Superior temporal gyrus (tissue), 1 donor: ENCODE data around the gene DDTL.
"Not testable (repeated sequence)": the region's sequence is repeated elsewhere in the genome, so short reads cannot be mapped to it uniquely, and the experiment has no call there.

ENCODE experiments used
- DNase-seq: peaks from one replicate; pipeline ENCODE4 v3.0.0-alpha.2; 2016; ENCODE audit errors: extremely low spot score

DDTL gene

DNA sequence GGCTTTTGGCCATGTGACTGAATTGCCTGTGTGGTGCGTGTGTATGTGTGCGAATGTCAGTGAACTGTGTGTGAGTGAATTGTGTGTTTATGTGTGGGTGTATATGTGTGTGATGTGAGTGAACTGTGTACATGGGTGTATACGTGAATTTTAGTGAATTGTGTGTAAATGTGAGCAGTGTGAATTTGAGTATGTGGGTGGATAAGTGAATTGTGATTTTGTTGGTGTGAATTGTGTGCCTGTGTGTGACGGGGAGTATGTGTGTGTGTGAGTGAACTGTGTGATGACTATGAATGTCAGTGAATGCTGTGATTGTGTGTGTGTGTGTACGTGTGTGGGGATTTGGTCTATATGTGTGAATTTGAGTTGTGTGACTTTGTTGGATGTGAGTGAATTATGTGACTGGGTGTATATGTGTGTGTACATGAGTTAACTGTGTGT is 3.5 kb downstream of the DDTL start:
- DNase-seq: no peak

DNA sequence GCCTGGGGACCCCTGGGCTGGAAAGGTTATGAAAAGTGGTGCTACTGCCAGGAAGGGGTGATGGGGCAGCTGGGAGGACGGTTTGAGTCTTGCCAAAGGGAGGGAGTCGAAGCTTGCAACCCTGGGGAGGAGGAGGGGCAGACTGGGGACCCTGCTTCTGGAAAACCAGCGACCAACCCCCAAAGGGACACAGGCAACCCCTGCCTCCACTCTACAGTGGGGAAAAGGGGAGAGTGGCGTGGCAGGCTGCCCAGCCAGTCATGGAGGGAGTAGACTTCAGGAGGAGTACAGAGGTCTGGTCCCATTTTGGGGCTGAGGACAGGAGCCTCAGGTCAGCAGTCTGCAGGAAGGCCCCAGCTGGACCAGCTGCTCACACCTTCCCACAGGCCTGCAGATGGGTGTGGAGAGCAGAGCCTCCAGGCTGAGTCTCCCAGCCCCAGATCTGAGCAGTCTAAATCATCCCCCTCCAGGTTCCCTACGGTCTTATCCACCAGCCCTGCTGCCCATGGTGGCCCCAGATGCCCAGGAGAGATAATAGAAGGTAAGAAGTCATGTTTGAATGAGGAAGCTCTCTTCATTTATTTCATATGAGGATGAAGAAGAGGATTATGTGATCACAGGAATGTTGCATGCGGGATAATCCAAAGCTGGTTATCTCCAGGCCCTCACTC is 4.3 kb downstream of the DDTL start:
- no peak for DNase-seq

DNA sequence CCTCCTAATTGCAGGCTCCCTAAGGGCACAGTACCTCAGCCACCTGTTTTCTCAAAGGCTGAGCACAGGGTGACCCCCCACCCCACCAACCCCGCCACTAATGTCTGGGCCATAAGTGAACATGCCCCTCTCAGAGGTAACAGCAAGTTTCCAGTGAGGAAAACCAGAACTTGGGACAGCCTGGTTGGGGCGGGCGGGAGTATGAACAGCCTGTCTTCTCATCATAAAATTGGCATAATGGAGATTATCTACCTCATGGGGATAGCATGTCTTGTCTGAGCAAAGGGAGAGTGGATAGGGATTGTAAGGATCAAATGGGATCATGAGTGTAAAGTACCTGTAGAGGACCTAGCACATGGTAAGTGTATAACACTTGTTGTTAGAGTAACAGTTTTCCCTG is 5.2 kb downstream of the DDTL start:
- DNase-seq: not testable (repeated sequence)

DNA sequence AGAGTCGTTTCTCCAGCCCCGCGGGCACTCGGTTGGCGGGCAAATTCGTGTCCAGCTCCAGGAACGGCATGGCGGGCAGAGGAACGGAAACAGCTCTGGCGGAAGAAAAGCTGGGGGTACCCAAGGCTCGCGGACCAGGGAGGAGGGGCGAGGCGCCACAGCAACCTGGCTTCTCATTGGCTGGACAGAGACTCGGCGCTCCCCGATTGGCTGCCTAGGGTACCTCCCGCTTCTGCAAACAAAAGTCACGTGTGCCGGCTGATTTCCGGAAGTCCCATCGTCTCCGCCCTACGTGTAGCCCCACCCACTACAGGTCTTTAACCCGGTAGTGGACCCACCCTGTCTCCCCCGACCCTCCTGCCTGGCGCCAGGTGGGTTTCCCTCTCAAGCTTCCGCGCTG is 7.7 kb downstream of the DDTL start, which contains the start of gene DDT:
DDT (minus strand) TSS at position 97 of the 400 bp plus-strand sequence; CDS start at position 70, 27 bp downstream.
- DNase-seq: not testable (repeated sequence)

DNA sequence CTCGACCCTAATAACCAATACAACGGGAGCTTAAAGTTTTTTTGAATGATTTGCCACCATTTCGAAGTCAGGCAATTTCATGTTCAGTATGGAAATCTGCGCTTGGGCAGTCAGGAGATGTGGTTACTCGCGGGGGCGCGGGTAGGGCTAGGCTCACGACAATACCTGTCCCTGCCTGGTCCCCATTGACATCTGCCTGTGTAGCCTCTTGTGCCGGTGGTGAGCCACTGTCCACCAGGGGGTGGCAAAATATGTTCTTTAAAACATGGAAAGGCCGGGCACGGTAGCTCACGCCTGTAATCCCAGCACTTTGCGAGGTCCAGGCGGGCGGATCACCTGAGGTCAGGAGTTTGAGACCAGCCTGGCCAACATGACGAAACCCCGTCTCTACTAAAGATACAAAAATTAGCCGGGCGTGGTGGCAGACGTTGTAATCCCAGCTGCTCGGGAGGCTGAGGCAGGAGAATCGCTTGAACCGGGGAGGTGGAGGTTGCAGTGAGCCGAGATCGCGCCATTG is 8.2 kb downstream of the DDTL start:
- DNase-seq: not testable (repeated sequence)

DNA sequence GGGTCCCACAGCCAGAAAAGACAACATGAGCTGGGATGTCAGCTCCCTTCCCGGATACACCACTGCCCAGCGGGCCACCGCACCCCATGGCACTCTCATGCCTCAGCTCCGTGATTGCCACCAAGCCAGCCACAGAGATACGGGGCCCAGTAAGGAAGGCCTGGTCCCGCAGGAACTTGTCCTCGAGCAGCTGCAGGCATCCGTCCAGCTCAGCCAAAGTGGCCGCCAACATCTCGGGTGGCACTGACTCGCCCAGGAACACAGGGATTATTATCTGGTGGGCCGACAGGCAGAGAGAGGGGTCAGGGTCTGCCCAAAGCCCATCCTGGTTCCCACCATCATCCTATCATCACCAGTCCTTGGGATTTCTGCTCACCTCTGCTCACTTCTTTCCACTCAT is 10.6 kb downstream of the DDTL start:
- DNase-seq: not testable (repeated sequence)

DNA sequence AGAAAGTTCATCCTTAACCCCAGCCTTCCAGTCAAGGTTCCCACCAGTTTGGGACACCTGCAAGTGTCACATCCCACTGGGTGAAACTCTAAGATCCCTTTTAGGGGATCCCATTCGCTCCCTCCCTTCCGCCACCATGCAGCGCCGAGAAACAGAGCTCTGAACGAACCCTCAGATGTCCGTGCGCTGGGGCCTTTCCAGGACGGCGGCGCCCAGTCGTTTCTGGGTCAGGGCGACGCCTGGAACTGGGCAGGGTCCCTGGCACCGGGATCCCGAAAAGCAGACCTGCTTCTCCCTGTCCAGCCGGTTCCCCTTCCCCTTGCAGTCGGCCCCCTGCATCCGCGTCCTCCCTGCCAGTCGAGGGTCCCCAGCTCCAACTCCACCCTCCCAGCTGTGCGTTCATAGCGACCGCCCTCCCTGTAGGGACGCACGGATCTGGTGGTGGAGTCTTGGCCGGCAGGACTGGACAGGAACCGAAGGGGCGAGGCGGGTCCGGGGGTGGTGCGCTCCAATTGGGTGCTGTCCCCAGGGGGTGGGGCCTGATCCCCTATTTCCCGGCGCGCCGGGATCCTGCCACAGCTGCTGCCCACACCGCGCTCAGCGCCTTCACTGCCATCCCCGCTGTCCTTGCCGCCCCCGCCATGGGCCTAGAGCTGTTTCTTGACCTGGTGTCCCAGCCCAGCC is 13.0 kb downstream of the DDTL start, which contains the start of gene GSTT2:
GSTT2 (plus strand) TSS at position 578 of the 684 bp plus-strand sequence.
- DNase-seq: not testable (repeated sequence)

DNA sequence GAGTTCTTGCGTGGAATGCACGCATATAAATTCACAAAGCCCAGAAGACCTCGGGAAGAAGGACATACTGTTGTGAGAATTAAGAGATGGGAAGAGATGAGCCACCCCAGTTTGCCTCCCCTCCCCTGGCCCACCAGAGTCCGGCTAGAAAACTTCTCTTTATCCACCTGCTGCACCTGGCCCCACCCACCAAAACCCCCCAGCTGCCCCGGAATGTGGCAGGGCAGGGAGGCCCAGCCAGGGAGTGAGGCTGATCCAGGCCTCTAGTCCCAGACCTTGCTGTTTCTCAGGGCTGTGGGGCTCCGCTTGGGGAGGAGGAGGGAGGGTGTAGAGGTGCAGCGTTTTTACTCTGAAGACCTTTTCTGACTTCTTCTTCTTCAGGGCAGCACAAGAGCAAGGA is 13.9 kb downstream of the DDTL start:
- DNase-seq: not testable (repeated sequence)

DNA sequence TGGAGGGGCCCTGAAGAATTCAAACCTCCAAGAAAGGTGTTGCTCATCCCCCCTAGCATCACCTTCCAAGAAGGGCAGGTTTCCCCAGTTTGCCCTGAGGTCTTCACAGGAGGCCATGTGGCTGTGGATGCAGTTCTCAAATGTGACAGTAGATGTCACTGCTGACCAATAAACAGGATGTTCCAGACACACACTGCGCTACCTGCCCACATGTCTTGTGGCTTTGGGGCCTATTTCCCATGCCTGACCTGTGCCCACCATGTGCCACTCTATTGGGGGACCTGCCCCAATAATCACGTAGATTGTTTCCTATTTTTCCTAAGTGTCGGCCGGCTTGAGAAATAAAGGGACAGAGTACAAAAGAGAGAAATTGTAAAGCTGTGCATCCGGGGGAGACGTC is 17.7 kb downstream of the DDTL start:
- no peak for DNase-seq

DNA sequence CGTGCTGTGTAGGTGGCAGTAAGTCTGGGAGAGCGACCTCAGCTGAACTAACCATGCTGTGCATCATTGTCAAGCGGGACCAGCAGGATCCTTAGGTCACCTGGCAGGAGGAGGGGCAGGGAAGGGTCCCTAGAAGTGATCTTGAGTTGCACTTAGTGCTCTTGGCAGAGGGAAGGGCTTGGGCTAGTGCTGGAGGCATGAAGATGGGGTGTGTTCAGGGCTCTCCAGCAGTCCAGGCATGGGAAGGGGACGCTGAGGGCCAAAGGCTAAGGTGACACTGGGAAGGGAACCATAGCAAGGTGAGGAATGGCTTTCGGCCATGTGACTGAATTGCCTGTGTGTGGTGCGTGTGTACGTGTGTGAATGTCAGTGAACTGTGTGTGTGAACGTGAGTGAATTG is 19.4 kb downstream of the DDTL start:
- DNase-seq: not testable (repeated sequence)

DNA sequence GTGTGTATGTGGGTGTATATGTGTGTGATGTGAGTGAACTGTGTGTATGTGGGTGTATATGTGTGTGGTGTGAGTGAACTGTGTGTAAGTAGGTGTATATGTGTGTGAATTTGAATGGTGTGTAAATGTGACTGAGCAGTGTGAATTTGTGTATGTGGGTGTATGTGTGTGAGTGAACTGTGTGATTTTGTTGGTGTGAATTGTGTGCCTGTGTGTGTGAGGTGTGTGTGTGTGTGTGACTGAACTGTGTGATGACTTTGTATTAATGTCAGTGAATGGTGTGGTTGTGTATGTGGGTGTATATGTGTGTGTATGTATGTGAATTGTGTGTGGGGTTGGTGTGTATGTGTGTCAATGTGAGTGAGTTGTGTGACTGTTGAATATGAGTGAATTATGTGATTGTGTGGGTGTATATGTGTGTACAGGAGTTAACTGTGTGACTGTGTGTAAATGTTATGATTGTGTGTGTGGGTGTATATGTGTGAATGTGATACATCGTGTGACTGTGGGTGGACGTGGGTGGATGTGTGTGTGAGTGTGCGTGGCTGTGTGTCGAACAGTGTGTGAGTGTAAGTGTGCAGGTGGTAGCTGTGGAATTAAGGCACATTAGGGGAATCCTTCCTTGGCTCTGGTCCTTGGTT is 20.0 kb downstream of the DDTL start:
- DNase-seq: not testable (repeated sequence)

DNA sequence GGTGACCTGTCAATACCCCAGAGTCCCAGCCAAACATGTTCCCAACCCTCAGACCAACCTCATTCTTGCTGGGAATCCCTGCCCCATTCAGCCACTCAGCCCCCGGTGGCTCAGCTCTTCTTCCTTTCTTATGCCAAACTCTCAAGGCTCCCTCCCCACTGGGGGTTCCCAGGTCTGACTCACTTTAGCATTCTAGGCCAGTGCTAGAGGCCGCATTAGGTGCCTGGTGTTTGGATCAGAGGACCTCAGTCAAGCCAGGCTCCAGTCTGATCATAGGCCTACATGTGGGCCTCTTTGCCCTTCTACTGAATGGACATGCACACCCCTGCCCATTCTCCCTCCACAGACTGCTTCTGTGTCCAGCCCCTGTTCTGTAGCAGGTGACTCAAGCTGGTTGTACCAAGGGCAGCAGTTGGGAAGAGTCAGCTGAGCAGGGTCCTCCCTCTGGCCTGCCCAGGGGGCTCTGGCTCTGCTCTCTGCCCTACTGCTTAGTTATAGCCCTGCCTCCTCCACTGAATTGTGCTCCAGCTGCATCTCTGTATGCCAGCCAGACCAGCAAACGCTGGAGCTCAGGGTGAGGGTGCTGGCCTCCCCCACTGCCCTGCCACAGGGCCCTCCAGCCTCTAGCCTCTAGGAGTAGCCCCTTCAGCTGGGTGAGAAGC is 23.0 kb downstream of the DDTL start:
- DNase-seq: not testable (repeated sequence)

DNA sequence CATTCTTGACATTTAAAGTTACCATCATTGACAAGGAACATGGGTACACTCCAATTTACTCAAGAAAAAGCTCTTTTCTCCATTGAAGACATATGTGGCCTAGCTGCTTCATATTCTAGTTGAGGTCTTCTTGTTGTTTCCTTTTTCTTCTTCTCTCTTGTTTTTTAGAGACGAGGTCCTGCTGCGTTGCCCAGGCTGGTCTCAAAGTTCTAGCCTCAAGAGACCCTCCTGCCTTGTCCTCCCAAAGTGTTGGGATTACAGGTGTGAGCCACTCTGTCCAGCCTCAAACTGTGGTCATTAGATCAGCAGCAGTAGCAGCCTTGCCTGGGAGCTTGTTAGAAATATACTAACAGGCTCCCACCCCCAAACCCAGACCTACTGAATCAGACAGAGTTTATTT is 26.4 kb downstream of the DDTL start:
- DNase-seq: not testable (repeated sequence)

DNA sequence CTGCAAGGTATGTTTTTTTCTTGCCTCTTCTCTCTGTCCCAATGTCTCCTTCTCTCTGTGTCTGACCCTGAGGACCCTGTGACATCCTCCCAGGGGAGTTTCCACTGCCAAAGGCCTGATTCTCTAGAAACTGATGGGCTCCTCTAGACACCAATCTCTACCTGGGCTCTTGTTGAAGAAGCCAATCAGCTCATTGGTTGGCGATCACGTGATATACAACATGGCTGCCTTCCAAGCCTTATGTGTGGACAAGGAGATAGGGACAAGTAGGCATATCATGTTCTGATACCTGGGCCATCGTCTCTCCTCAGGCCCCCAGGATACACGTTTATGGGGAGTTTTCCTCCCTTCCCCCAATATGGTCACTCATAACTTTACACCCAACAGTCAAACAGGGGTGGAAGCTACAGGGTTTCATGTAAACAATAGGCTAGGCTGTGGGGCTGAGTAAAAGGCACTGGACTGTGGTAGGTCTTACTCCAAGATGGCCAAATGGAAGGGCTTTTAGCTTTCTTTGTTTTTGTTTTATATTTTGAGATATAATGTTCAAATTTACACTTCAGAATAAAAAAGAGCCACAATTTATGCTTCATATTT is 27.0 kb downstream of the DDTL start:
- DNase-seq: not testable (repeated sequence)

DNA sequence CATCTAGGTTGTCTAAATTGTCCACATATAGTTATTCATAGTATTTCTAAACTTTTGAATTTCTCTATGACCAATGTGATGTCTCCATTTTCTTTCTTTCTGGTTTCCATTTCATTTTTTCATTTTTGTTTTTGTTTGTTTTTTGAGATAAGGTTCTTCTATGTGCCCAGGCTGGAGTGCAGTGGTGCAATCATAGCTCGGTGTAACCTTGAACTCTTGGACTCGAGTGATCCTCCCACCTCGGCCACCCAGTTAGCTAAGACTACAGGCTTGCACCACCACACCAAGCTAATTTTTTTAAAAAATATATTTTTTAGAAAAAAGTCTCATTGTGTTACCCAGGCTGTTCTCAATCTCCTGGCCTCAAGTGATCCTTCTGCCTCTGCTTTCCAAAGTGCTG is 30.4 kb downstream of the DDTL start:
- DNase-seq: no peak

DNA sequence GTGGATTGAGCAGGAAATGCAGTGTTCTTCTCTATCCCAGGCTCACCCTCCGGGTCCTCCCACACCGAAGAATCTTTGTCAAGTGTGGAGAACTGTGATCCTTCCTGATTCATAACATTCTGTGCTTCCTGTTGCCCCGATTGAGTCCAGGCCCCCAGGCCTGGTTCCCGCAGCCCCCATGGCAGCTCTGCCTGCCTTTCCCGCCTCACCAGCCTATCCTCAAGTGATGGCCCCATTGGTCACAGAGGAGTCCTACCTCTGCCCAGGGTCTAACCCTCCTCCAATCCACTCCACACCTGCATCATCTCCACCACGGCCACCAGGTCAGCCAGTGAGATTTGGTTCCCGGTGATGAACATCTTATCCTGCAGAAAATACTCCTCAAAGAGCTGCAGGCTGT is 33.1 kb downstream of the DDTL start:
- peak; percentile 1 for DNase-seq

DNA sequence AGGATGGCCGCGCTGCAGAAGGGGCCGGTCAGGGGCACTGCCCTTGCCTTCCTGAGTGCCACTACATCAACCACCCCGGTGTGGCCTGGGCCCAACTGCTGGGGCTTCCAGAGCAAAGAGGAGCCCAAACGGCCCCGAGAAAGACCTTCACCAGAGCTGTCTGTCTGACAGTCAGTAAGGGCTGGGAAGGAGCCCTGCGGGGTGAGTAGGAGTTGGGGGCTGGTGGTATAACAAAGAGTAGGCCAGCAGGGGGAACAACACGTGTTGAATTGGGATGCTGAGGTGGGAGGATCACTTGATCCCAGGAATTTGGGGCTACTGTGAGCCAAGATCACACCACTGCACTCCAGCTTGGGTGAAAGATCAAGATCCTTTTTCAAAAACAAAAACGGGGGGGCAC is 34.6 kb downstream of the DDTL start:
- peak; percentile 0 for DNase-seq

DNA sequence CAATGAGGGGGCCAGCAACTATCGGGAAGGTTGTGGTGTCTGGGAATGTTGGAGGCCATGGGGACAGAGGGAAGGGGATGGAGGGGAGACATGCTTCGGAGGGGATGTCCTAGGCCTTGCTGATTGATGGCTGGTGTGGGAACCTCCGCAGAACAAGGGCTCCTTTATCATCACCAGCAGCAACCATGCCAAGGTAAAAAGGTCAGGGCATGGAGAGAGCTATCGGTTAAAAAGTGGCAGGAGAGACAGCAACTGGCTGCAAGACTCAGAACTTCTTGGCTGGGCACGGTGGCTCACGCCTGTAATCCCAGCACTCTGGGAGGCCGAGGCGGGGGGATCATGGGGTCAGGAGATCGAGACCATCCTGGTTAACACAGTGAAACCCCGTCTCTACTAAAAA is 35.6 kb downstream of the DDTL start:
- DNase-seq: no peak

DNA sequence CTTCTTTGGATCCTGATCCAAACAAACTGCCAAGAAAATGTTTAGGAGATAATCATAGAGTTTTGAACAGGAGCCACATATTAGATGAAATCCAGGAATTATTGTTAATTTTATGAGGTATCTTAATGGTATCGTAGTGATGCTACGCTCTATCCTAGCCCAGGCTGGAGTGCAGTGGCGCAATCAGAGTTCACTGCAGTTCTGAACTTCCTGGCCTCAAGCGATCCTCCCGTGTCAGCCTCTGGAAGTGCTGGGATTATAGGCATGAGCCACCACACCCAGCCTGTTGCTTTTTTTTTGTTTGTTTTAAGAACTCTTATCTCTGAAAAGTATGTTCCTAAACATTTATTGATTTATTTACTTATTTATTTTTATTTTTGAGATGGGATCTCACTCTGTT is 36.2 kb downstream of the DDTL start:
- DNase-seq: peak; percentile 5

DNA sequence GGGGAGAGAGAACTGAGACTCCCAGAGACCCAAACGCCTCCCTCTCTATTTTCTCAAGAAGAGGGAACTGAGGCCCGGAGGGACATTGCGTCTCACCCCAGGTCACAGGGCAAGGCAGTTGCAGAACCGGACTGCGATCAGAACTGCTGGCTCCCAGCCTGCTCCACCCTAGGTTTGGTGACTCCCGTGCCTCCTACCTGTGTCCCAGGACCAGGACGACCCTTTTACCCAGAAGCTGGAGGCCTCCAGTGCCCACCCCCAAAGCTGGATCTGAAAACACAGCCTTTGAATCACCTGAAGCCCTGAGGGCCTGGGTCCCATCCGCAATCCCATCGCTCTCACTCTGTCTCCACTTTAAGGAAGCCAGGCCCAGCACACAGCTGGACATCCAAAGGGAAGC is 37.2 kb downstream of the DDTL start:
- no peak for DNase-seq

DNA sequence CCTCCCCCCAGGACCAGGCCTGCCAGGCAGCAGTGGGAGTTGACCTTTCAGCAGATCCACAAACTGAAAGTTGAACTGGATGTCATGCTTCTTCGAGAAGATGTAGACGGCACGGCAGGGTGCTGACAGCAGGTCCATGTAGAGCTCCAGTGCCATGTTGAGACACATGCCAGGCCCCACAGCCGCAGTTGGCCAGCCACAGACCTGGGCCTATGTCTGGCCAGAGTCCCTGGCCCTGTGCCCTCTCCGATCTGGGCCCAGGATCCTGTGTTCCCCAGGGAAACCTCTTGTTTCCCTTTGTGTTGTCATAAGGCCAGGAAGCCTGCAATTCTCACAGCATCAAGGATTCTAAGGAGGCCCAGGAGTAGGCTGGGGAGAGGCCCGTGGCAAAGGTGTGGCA is 38.5 kb downstream of the DDTL start, which contains the start of gene GSTT4:
GSTT4 (minus strand) TSS at position 253 of the 400 bp plus-strand sequence; CDS start at position 156, 97 bp downstream.
- no peak for DNase-seq
